ENCODE data around the gene FATE1. TPM values are rescaled to one million over a fixed set of nuclear protein-coding genes. Genes with fewer than 3 reads are reported as not detected.

The FATE1 gene
- total RNA-seq, 1 experiment from 2014 or later = not detected

DNA sequence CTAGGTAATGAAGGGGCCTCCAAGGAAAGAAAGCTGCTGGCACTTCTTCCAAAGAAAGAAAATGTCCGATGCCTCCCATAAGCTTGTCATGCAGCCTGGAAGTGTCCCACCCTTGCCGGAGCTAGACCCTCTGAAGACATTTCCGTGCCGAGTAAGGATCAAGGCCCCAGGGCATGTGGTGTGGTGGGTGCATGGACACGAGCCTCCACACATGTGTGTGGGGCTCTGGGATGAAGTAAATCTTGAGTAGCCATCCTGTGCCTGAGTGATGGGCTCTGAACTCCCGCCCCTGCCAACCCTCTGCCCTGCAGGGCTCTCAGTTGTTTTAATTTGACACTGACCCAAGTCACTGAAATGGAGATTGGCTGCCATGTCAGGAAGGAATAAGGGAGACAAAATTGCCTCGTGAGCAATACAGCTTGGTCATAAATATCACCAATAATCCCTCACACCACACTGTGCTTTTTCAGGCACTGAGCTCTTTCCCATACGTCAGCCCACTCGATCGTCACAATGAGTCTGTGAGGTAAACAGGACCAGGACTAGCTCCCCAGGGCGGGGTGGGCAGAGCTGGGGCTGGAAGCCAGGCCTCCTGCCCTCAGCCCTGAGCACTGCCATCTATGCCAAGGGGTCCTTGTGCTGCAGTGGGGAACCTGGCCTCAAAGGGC is 43.3 kb downstream of the FATE1 start:
- H4K20me1 ChIP-seq (ENCODE audit: low read length) = no peaks in the 10 kb centered on the region
- no peaks in the 10 kb centered on the region for H3K79me2 ChIP-seq (ENCODE audit: low read length)
- H3K36me3 ChIP-seq (ENCODE audit: low read depth, low read length) = no peaks in the 10 kb centered on the region
- POLR2A ChIA-PET (ENCODE audit: unreplicated experiment) = no interaction called here
- no peak overlapping the region for H3K27ac ChIP-seq (ENCODE audit: low read length)
- no peak overlapping the region for H3K4me3 ChIP-seq (ENCODE audit: low read length)
- no peak overlapping the region for H3K9ac ChIP-seq (ENCODE audit: low read length)
- no peak for ATAC-seq
- H3K9me3 ChIP-seq (ENCODE audit: low read length) = no peaks in the 10 kb centered on the region
- H3K4me2 ChIP-seq (ENCODE audit: low read length) = no peak overlapping the region
- no peaks in the 10 kb centered on the region for H3K27me3 ChIP-seq (ENCODE audit: low read length)
- intact Hi-C loops (cut with micrococcal nuclease) = no loop called here
- no peaks in the 10 kb centered on the region for H3K9me2 ChIP-seq (replicated peaks; ENCODE audit: low read length)
- CTCF ChIA-PET = no interaction called here
- no peak overlapping the region for H2AFZ ChIP-seq (ENCODE audit: low read length)
- no peak for DNase-seq
- BruUV-seq (replicated peaks) = no TSS peak
- H3F3A ChIP-seq (ENCODE audit: low read length, unreplicated experiment) = no peaks in the 10 kb centered on the region
- no peaks in the 10 kb centered on the region for H3K4me1 ChIP-seq (ENCODE audit: insufficient read depth, low read length)
- TF ChIP-seq, protein P1, sequence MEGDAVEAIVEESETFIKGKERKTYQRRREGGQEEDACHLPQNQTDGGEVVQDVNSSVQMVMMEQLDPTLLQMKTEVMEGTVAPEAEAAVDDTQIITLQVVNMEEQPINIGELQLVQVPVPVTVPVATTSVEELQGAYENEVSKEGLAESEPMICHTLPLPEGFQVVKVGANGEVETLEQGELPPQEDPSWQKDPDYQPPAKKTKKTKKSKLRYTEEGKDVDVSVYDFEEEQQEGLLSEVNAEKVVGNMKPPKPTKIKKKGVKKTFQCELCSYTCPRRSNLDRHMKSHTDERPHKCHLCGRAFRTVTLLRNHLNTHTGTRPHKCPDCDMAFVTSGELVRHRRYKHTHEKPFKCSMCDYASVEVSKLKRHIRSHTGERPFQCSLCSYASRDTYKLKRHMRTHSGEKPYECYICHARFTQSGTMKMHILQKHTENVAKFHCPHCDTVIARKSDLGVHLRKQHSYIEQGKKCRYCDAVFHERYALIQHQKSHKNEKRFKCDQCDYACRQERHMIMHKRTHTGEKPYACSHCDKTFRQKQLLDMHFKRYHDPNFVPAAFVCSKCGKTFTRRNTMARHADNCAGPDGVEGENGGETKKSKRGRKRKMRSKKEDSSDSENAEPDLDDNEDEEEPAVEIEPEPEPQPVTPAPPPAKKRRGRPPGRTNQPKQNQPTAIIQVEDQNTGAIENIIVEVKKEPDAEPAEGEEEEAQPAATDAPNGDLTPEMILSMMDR (conservative IDR thresholded peaks at IDR 0.05; ENCODE audit: low read depth, low read length) = no peak
- TF ChIP-seq EZH2phosphoT487 (IDR thresholded peaks at IDR 0.05; ENCODE audit: borderline replicate concordance, low read length) (no peak), EZH2 (IDR thresholded peaks at IDR 0.05; ENCODE audit: low read length, unreplicated experiment) (no peak)

DNA sequence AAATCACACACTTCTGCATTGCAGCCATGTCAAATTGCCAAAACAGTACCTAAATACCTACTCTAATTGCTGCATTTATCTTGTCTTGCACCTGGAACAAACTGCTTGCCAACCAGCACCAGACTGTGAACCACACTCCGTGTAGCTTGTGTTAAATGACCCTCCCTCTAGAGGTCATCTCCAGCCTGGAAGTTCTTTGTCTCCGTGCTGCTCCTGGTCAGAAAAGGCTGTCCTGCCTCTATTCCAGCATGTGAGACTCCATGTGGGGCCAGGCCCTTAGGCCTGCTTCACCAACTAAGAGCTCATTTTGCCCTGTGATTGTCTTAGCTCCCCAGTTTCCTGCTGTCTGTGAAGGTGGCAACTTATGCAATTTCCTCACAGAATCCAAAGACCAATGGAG is 47.0 kb downstream of the FATE1 start:
- DNase-seq (no peak), ATAC-seq (no peak)
- CTCF ChIA-PET = no interaction called here

DNA sequence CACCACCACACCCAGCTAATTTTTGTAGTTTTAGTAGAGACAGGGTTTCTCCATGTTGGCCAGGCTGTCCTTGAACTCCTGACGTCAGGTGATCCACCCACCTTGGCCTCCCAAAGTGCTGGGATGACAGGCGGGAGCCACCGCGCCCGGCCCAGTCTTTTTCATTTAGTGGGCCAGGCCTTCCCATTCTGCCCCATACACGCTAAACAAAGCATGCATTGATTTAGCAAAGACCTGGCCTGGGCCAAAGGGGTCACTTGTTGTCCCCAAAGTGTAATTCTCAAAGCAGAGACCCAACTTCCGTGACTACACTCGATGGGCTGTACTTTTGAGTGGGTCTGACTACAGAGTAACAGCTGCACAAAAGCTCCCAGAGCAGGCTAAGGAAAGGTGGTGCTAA is 47.9 kb downstream of the FATE1 start:
- intact Hi-C loops (cut with micrococcal nuclease) = no loop called here
- no peaks in the 10 kb centered on the region for H3F3A ChIP-seq (ENCODE audit: low read length, unreplicated experiment)
- DNase-seq (no peak), ATAC-seq (no peak)
- H3K27me3 ChIP-seq (ENCODE audit: low read length) = no peaks in the 10 kb centered on the region
- BruUV-seq (replicated peaks) = no TSS peak
- no peak overlapping the region for H3K4me3 ChIP-seq (ENCODE audit: low read length)
- no peak overlapping the region for H3K9ac ChIP-seq (ENCODE audit: low read length)
- CTCF ChIA-PET = no interaction called here
- no peaks in the 10 kb centered on the region for H3K9me2 ChIP-seq (replicated peaks; ENCODE audit: low read length)
- TF ChIP-seq EZH2phosphoT487 (IDR thresholded peaks at IDR 0.05; ENCODE audit: borderline replicate concordance, low read length) (no peak), EZH2 (IDR thresholded peaks at IDR 0.05; ENCODE audit: low read length, unreplicated experiment) (no peak)
- TF ChIP-seq, protein P1 (conservative IDR thresholded peaks at IDR 0.05; ENCODE audit: low read depth, low read length) = no peak
- H3K79me2 ChIP-seq (ENCODE audit: low read length) = no peaks in the 10 kb centered on the region
- H3K4me1 ChIP-seq (ENCODE audit: insufficient read depth, low read length) = no peaks in the 10 kb centered on the region
- no peaks in the 10 kb centered on the region for H3K9me3 ChIP-seq (ENCODE audit: low read length)
- no peaks in the 10 kb centered on the region for H4K20me1 ChIP-seq (ENCODE audit: low read length)
- H3K27ac ChIP-seq (ENCODE audit: low read length) = no peak overlapping the region
- H3K4me2 ChIP-seq (ENCODE audit: low read length) = no peak overlapping the region
- no peak overlapping the region for H2AFZ ChIP-seq (ENCODE audit: low read length)
- no peaks in the 10 kb centered on the region for H3K36me3 ChIP-seq (ENCODE audit: low read depth, low read length)
- POLR2A ChIA-PET (ENCODE audit: unreplicated experiment) = no interaction called here

More for the DNA sequence above, 47.0 kb downstream of the FATE1 start:
- Histone ChIP-seq H3K9me3 (ENCODE audit: low read length) (no peaks in the 10 kb centered on the region), H3K79me2 (ENCODE audit: low read length) (no peaks in the 10 kb centered on the region), H3F3A (ENCODE audit: low read length, unreplicated experiment) (no peaks in the 10 kb centered on the region), H3K27ac (ENCODE audit: low read length) (no peak overlapping the region), H3K4me2 (ENCODE audit: low read length) (no peak overlapping the region), H3K27me3 (ENCODE audit: low read length) (no peaks in the 10 kb centered on the region), H3K4me3 (ENCODE audit: low read length) (no peak overlapping the region), H3K4me1 (ENCODE audit: insufficient read depth, low read length) (no peaks in the 10 kb centered on the region), H3K9me2 (replicated peaks; ENCODE audit: low read length) (no peaks in the 10 kb centered on the region), H2AFZ (ENCODE audit: low read length) (no peak overlapping the region), H3K36me3 (ENCODE audit: low read depth, low read length) (no peaks in the 10 kb centered on the region), H3K9ac (ENCODE audit: low read length) (no peak overlapping the region), H4K20me1 (ENCODE audit: low read length) (no peaks in the 10 kb centered on the region)
- TF ChIP-seq, protein P1 (conservative IDR thresholded peaks at IDR 0.05; ENCODE audit: low read depth, low read length) = no peak
- TF ChIP-seq EZH2 (IDR thresholded peaks at IDR 0.05; ENCODE audit: low read length, unreplicated experiment) (no peak), EZH2phosphoT487 (IDR thresholded peaks at IDR 0.05; ENCODE audit: borderline replicate concordance, low read length) (no peak)
- POLR2A ChIA-PET (ENCODE audit: unreplicated experiment) = no interaction called here
- intact Hi-C loops (cut with micrococcal nuclease) = no loop called here
- BruUV-seq (replicated peaks) = no TSS peak

Data from PC-3 (cell line).